Natural killer cell (primary cell): ENCODE results near the gene TNFRSF21. TPM values are rescaled to one million over a fixed set of nuclear protein-coding genes. Genes with fewer than 3 reads are reported as not detected.

Experiments
- ATAC-seq, 3 donors: fragments of 150-1000 bp in 2 of 3; fragments of 200-7000 bp in 1 of 3; cut with Tn5 transposase; 1 replicate in 1 of 3; 2 replicates in 2 of 3; pipeline ENCODE4 v1.10.0; 2021; ENCODE audit warnings: mild to moderate bottlenecking in 2 of 3, moderate library complexity in 2 of 3
- DNase-seq, 2 donors: peaks; one replicate each; pipeline versions ENCODE4 v3.0.0 to v3.0.0-alpha.2; 2013 to 2021; ENCODE audit warnings: mixed read lengths in 1 of 2
- H3K27ac ChIP-seq: one replicate; pipeline ENCODE4 v1.5.1; 2013; ENCODE audit warnings: mild to moderate bottlenecking, low read length
- H3K27me3 ChIP-seq: one replicate; pipeline ENCODE4 v1.6.1; 2013; ENCODE audit warnings: low read length; ENCODE audit not compliant: control insufficient read depth, insufficient read depth
- H3K36me3 ChIP-seq: one replicate; pipeline ENCODE4 v1.6.1; 2013; ENCODE audit warnings: low read length; ENCODE audit not compliant: control insufficient read depth, insufficient read depth
- H3K4me1 ChIP-seq: one replicate; pipeline ENCODE4 v1.6.1; 2013; ENCODE audit warnings: low read length; ENCODE audit not compliant: control insufficient read depth, insufficient read depth
- H3K4me3 ChIP-seq: one replicate; pipeline ENCODE4 v1.5.1; 2013; ENCODE audit warnings: low read length
- H3K9me3 ChIP-seq: one replicate; pipeline ENCODE4 v1.6.1; 2013; ENCODE audit warnings: low read length; ENCODE audit not compliant: control insufficient read depth, insufficient read depth
- H3K27ac Mint-ChIP-seq, 2 donors: one replicate each; pipeline ENCODE4 v1.8.0; 2022; ENCODE audit warnings: mild to moderate bottlenecking in 2 of 2, mixed read lengths in 2 of 2, moderate library complexity in 1 of 2
- H3K27me3 Mint-ChIP-seq, 2 donors: one replicate each; pipeline ENCODE4 v1.8.0; 2022; ENCODE audit warnings: low read depth in 2 of 2, mixed read lengths in 2 of 2
- H3K36me3 Mint-ChIP-seq: one replicate; pipeline ENCODE4 v1.8.0; 2022; ENCODE audit warnings: mixed read lengths
- H3K4me1 Mint-ChIP-seq, 2 donors: one replicate each; pipeline ENCODE4 v1.8.0; 2022; ENCODE audit warnings: mixed read lengths in 2 of 2
- H3K4me3 Mint-ChIP-seq: one replicate; pipeline ENCODE4 v1.8.0; 2022; ENCODE audit warnings: mild to moderate bottlenecking, moderate library complexity, mixed read lengths
- H3K9me3 Mint-ChIP-seq, 2 donors: one replicate each; pipeline ENCODE4 v1.8.0; 2022; ENCODE audit warnings: mixed read lengths in 2 of 2
- WGBS: methylation state at CpG from one replicate; pipeline ENCODE4 v1.1.7; 2013; ENCODE audit warnings: missing lambda C conversion rate; ENCODE audit not compliant: insufficient coverage; 5-methylcytosine and 5-hydroxymethylcytosine counted together
- intact Hi-C: fragments of 100-400 bp; cut with micrococcal nuclease; formaldehyde crosslinking; loops from one replicate; pipeline ENCODE4 v1.14.2; 2022
- total RNA-seq, 4 donors: library from RNA; stranded (reverse); fragments of 120-200 nt in 1 of 4; gene quantifications; one replicate each; pipeline versions ENCODE4 v1.2.3 to v1.2.4, GENCODE V29; 2013 to 2022
- TF ChIP-seq, protein P1 (sequence below): fragments of 200-600 bp; IDR thresholded peaks from one replicate; pipeline ENCODE4 v1.8.0; 2022; ENCODE audit warnings: antibody characterized with exemption

Gene TNFRSF21
- total RNA-seq, 3 donors from 2014 or later (not counting 1 experiment from before 2014, with no cell fraction given) = 0.58 to 0.92 TPM; not detected in 1

- Mint-ChIP-seq H3K27me3 (peaks cover 0 to 3% of the 10 kb centered on the region in 2 donors), H3K27ac (no peak overlapping the region), H3K36me3 (no peaks in the 10 kb centered on the region), H3K4me1 (peaks cover 0 to 5% of the 10 kb centered on the region in 2 donors), H3K4me3 (no peak overlapping the region), H3K9me3 (peaks cover 0 to 11% of the 10 kb centered on the region in 2 donors)
- 55% methylated on average over 3 of the region's 4 CpGs for WGBS
- H3K9me3 ChIP-seq = no peaks in the 10 kb centered on the region
- intact Hi-C loops = no loop called here
- peak; percentile 37 to 49 (median 44) for ATAC-seq
- TF ChIP-seq, protein P1, sequence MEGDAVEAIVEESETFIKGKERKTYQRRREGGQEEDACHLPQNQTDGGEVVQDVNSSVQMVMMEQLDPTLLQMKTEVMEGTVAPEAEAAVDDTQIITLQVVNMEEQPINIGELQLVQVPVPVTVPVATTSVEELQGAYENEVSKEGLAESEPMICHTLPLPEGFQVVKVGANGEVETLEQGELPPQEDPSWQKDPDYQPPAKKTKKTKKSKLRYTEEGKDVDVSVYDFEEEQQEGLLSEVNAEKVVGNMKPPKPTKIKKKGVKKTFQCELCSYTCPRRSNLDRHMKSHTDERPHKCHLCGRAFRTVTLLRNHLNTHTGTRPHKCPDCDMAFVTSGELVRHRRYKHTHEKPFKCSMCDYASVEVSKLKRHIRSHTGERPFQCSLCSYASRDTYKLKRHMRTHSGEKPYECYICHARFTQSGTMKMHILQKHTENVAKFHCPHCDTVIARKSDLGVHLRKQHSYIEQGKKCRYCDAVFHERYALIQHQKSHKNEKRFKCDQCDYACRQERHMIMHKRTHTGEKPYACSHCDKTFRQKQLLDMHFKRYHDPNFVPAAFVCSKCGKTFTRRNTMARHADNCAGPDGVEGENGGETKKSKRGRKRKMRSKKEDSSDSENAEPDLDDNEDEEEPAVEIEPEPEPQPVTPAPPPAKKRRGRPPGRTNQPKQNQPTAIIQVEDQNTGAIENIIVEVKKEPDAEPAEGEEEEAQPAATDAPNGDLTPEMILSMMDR = no peak
- no peaks in the 10 kb centered on the region for H3K36me3 ChIP-seq
- peaks cover 2% of the 10 kb centered on the region for H3K4me1 ChIP-seq
- DNase-seq = peak in 1 of 2 donors; percentile 45
- H3K27me3 ChIP-seq = no peaks in the 10 kb centered on the region
- H3K4me3 ChIP-seq = no peak overlapping the region
- no peak overlapping the region for H3K27ac ChIP-seq
These were observed 106.3 kb downstream of the TNFRSF21 start for GRCh38 chr6:47203266-47203937.

DNA sequence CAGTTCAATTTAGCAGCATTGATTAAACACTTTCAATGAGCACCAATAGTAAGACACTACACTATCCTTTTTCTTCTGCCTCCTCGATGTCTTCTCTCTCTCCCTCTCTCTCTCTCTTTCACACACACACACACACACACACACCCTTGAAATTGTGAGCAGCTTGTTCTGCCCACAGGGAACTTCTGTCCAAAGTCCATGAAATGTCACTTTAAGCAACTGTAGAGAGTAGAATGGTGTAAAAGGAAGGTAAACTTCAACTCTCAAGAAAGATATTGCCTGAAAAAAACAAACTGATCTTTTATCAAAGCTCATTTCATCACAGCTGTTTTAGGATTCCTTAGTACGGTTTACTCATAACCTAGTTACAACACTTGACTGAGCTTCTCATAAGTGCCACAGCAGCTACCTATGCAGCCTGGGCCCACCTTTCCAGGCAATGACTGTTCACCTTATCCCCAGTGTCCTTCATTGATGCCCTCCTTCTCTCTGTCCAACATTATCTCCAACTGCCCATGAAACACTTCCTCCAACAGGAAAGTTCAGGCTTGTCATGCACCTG is 107.0 kb downstream of the TNFRSF21 start:
- H3K4me1 Mint-ChIP-seq = peaks cover 0 to 5% of the 10 kb centered on the region in 2 donors
- no peak for ATAC-seq
- intact Hi-C loops = no loop called here

DNA sequence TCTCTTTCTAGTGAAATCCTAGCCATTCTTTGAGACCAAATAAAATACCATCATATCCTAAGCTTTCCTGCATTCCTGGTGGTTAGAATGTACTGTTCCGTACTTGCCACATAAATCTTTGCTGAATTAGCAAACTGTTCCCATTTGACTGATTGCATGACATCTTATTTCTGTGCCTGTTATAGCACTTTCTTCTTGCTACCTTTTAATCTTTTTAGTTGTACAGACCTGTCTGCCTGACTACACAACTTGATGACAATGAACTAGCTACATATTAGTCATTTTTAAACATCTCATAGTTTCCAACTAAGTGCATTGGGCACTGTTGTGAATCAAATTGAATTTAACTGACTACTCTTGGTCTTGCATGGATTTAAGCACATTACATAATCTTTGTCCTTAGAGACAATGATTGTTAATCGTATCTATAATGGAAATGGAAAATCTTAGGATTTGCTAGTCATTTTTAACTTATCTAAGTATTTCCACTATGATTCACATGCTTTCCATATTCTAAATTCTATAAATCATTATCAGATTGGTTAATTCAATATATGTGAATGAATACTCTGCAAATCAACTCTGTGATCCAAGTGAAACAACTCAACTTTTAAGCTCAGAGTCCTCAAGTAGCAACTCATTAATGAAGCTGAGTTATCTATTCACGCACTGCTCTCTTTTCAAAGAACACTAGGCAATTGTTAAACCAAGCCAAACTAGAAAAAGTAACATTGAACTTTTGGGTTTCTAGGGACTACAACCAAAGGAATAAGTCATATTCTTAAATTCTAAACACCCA is 109.0 kb downstream of the TNFRSF21 start:
- TF ChIP-seq, protein P1 = no peak

More for the DNA sequence above, 107.0 kb downstream of the TNFRSF21 start:
- H3K27me3 ChIP-seq = no peaks in the 10 kb centered on the region
- DNase-seq = no peak
- TF ChIP-seq, protein P1 = no peak
- no peaks in the 10 kb centered on the region for H3K36me3 ChIP-seq
- H3K4me1 ChIP-seq = peaks cover 2% of the 10 kb centered on the region
- H3K27ac ChIP-seq = no peak overlapping the region
- Mint-ChIP-seq H3K27me3 (peaks cover 0 to 3% of the 10 kb centered on the region in 2 donors), H3K4me3 (no peak overlapping the region), H3K9me3 (peaks cover 0 to 11% of the 10 kb centered on the region in 2 donors), H3K27ac (no peak overlapping the region), H3K36me3 (no peaks in the 10 kb centered on the region)
- 90% methylated on average over 2 of the region's 2 CpGs for WGBS
- H3K4me3 ChIP-seq = no peak overlapping the region
- no peaks in the 10 kb centered on the region for H3K9me3 ChIP-seq

More for the DNA sequence above, 109.0 kb downstream of the TNFRSF21 start:
- H3K27ac Mint-ChIP-seq = no peak overlapping the region
- Histone ChIP-seq H3K4me1 (peaks cover 2% of the 10 kb centered on the region), H3K27me3 (no peaks in the 10 kb centered on the region), H3K4me3 (no peak overlapping the region), H3K9me3 (no peaks in the 10 kb centered on the region), H3K27ac (no peak overlapping the region), H3K36me3 (no peaks in the 10 kb centered on the region)
- intact Hi-C loops = no loop called here
- H3K36me3 Mint-ChIP-seq = no peaks in the 10 kb centered on the region
- H3K4me3 Mint-ChIP-seq = no peak overlapping the region
- 100% methylated on average over 2 of the region's 3 CpGs for WGBS
- ATAC-seq = no peak
- H3K27me3 Mint-ChIP-seq = no peaks in the 10 kb centered on the region
- peaks cover 0 to 5% of the 10 kb centered on the region in 2 donors for H3K4me1 Mint-ChIP-seq
- peaks cover 0 to 11% of the 10 kb centered on the region in 2 donors for H3K9me3 Mint-ChIP-seq
- DNase-seq = no peak
